ENCODE results near the gene PTPRE.

GRCh38 chr10:128018691-128019090, 111.8 kb downstream of the PTPRE start:
- TF ChIP-seq GATA2 (IDR thresholded peaks at IDR 0.05; ENCODE audit: low read depth, low read length) (no peak), GATA3 (IDR thresholded peaks at IDR 0.05; ENCODE audit: low read depth, low read length) (no peak)

Data from SH-SY5Y (cell line).